Measurements from ENCODE around the gene PNMA6E.

PNMA6E gene

GRCh38 chrX:153439977-153440376, 38.8 kb upstream of the PNMA6E start:
- no peak for DNase-seq (ENCODE audit: low read depth)

GRCh38 chrX:153438532-153438931, 37.4 kb upstream of the PNMA6E start:
- no peak overlapping the region for H3K4me3 ChIP-seq (ENCODE audit: low read depth, low read length)
- DNase-seq (ENCODE audit: low read depth), result no peak

More at GRCh38 chrX:153439977-153440376, 38.8 kb upstream of the PNMA6E start:
- H3K4me3 ChIP-seq (ENCODE audit: low read depth, low read length), result no peak overlapping the region

- no peak overlapping the region for H3K4me3 ChIP-seq (ENCODE audit: low read depth, low read length)
- no peak for DNase-seq (ENCODE audit: low read depth)
Measured at GRCh38 chrX:153435845-153436244, 34.7 kb upstream of the PNMA6E start.

- no peak overlapping the region for H3K4me3 ChIP-seq (ENCODE audit: low read depth, low read length)
- no peak for DNase-seq (ENCODE audit: low read depth)
Measured at GRCh38 chrX:153434801-153435200, 33.7 kb upstream of the PNMA6E start.

GRCh38 chrX:153433781-153434285, 32.7 kb upstream of the PNMA6E start:
- no peak overlapping the region for H3K4me3 ChIP-seq (ENCODE audit: low read depth, low read length)
- DNase-seq (ENCODE audit: low read depth), result no peak

- H3K4me3 ChIP-seq (ENCODE audit: low read depth, low read length), result no peak overlapping the region
- no peak for DNase-seq (ENCODE audit: low read depth)
Measured at GRCh38 chrX:153433161-153433680, 32.1 kb upstream of the PNMA6E start.

- DNase-seq (ENCODE audit: low read depth), result no peak
- no peak overlapping the region for H3K4me3 ChIP-seq (ENCODE audit: low read depth, low read length)
Measured at GRCh38 chrX:153430796-153431195, 29.6 kb upstream of the PNMA6E start.

GRCh38 chrX:153426204-153426603, 25.1 kb upstream of the PNMA6E start:
- H3K4me3 ChIP-seq (ENCODE audit: low read depth, low read length), result no peak overlapping the region
- no peak for DNase-seq (ENCODE audit: low read depth)

GRCh38 chrX:153423652-153424051, 22.5 kb upstream of the PNMA6E start:
- DNase-seq (ENCODE audit: low read depth), result no peak
- H3K4me3 ChIP-seq (ENCODE audit: low read depth, low read length), result no peak overlapping the region

- no peak for DNase-seq (ENCODE audit: low read depth)
Measured at GRCh38 chrX:153421856-153422255, 20.7 kb upstream of the PNMA6E start.

GRCh38 chrX:153420851-153421599, 19.9 kb upstream of the PNMA6E start:
- H3K4me3 ChIP-seq (ENCODE audit: low read depth, low read length), result no peak overlapping the region

More at GRCh38 chrX:153421856-153422255, 20.7 kb upstream of the PNMA6E start:
- no peak overlapping the region for H3K4me3 ChIP-seq (ENCODE audit: low read depth, low read length)

GRCh38 chrX:153417637-153418036, 16.5 kb upstream of the PNMA6E start:
- H3K4me3 ChIP-seq (ENCODE audit: low read depth, low read length), result no peak overlapping the region
- no peak for DNase-seq (ENCODE audit: low read depth)

More at GRCh38 chrX:153420851-153421599, 19.9 kb upstream of the PNMA6E start:
- DNase-seq (ENCODE audit: low read depth), result no peak

GRCh38 chrX:153416781-153417450, 15.8 kb upstream of the PNMA6E start:
- no peak for DNase-seq (ENCODE audit: low read depth)
- no peak overlapping the region for H3K4me3 ChIP-seq (ENCODE audit: low read depth, low read length)

- no peak for DNase-seq (ENCODE audit: low read depth)
- no peak overlapping the region for H3K4me3 ChIP-seq (ENCODE audit: low read depth, low read length)
Measured at GRCh38 chrX:153414856-153415510, 13.8 kb upstream of the PNMA6E start.

GRCh38 chrX:153413731-153414130, 12.6 kb upstream of the PNMA6E start:
- no peak overlapping the region for H3K4me3 ChIP-seq (ENCODE audit: low read depth, low read length)
- DNase-seq (ENCODE audit: low read depth), result no peak

- no peak for DNase-seq (ENCODE audit: low read depth)
- no peak overlapping the region for H3K4me3 ChIP-seq (ENCODE audit: low read depth, low read length)
Measured at GRCh38 chrX:153412746-153413720, 11.9 kb upstream of the PNMA6E start.

GRCh38 chrX:153411988-153412574, 10.9 kb upstream of the PNMA6E start:
- DNase-seq (ENCODE audit: low read depth), result no peak
- peak overlapping the region; percentile 44 for H3K4me3 ChIP-seq (ENCODE audit: low read depth, low read length)

GRCh38 chrX:153411255-153411987, 10.3 kb upstream of the PNMA6E start, which contains the start of gene ZFP92:
ZFP92 (plus strand) TSS chrX:153411472; CDS start chrX:153418323, 6,851 bp downstream.
- peak within 1 kb of the TSS; percentile 44 for H3K4me3 ChIP-seq (ENCODE audit: low read depth, low read length)
- DNase-seq (ENCODE audit: low read depth), result no peak

All from skeletal muscle cell (primary cell).